Neural cell (in vitro differentiated cells): ENCODE data around the gene SLC27A2.
"Not testable (repeated sequence)": the region's sequence is repeated elsewhere in the genome, so short reads cannot be mapped to it uniquely, and the experiment has no call there.

ENCODE experiments used
- CTCF ChIP-seq: fragments of 450-650 bp; IDR thresholded peaks from 2 replicates; pipeline ENCODE4 v1.5.1; 2014; ENCODE audit warnings: antibody characterized with exemption, mild to moderate bottlenecking, moderate library complexity; ENCODE audit not compliant: poor library complexity, severe bottlenecking
- EZH2 ChIP-seq: fragments of 200-600, 300-800 bp; shearing (Covaris generic), sonication (generic); IDR thresholded peaks from 2 replicates; pipeline ENCODE4 v1.6.1; 2014; ENCODE audit warnings: antibody characterized with exemption, low read length, borderline replicate concordance, mild to moderate bottlenecking; ENCODE audit not compliant: insufficient read depth, poor library complexity, severe bottlenecking
- MXI1 ChIP-seq: fragments of 450-650 bp; conservative IDR thresholded peaks from 2 replicates; pipeline ENCODE4 v1.6.1; 2014; ENCODE audit warnings: antibody characterized with exemption, mild to moderate bottlenecking; ENCODE audit not compliant: poor library complexity, severe bottlenecking
- POLR2AphosphoS5 ChIP-seq: IDR thresholded peaks from 2 replicates; pipeline ENCODE4 v1.6.1; 2012
- RAD21 ChIP-seq: fragments of 450-650 bp; conservative IDR thresholded peaks from 2 replicates; pipeline ENCODE4 v1.6.1; 2014; ENCODE audit warnings: antibody characterized with exemption, mild to moderate bottlenecking, moderate library complexity
- REST ChIP-seq: IDR thresholded peaks from 2 replicates; pipeline ENCODE4 v1.6.1; 2012; ENCODE audit warnings: borderline replicate concordance
- SMC3 ChIP-seq: fragments of 450-650 bp; conservative IDR thresholded peaks from 2 replicates; pipeline ENCODE4 v1.6.1; 2014; ENCODE audit warnings: antibody characterized with exemption, mild to moderate bottlenecking, moderate library complexity; ENCODE audit not compliant: poor library complexity
- TAF1 ChIP-seq: IDR thresholded peaks from 2 replicates; pipeline ENCODE4 v1.6.1; 2012; ENCODE audit warnings: low read depth

- TF ChIP-seq EZH2, CTCF, TAF1, MXI1, POLR2AphosphoS5, SMC3, REST, RAD21: not testable (repeated sequence)
Measured at GRCh38 chr15:50172360-50172895, 9.6 kb upstream of the SLC27A2 start.
